ENCODE measurements around the gene SLC27A5. TPM values are rescaled to one million over a fixed set of nuclear protein-coding genes. Genes with fewer than 3 reads are reported as not detected.
"Not testable (repeated sequence)": the region's sequence is repeated elsewhere in the genome, so short reads cannot be mapped to it uniquely, and the experiment has no call there.

SLC27A5 gene
- total and polyA plus RNA-seq, 2 experiments from 2014 or later = 3.6 to 5.1 TPM

- H3K27me3 ChIP-seq (replicated peaks; ENCODE audit: insufficient read depth) = no peaks in the 10 kb centered on the region
- H3K36me3 ChIP-seq (ENCODE audit: low read depth) = peaks cover 29% of the 10 kb centered on the region
- peak; percentile 47 for DNase-seq
- 3 to 8% methylated on average over 16 to 21 of the region's 21 CpGs for WGBS, 2 experiments (ENCODE audit: low coverage in 1 of 2, low lambda C conversion rate in 2 of 2, missing lambda C conversion rate in 2 of 2)
- peaks cover 14% of the 10 kb centered on the region; the same call in 1 of the 2 replicates for H4K20me1 ChIP-seq (ENCODE audit: insufficient read depth)
- no peak overlapping the region for H2AFZ ChIP-seq
- peaks cover 58% of the 10 kb centered on the region for H3K79me2 ChIP-seq (ENCODE audit: insufficient read depth)
- no peak for TF ChIP-seq EZH2phosphoT487 (IDR thresholded peaks at IDR 0.05; ENCODE audit: insufficient read depth, low read depth)
- TF ChIP-seq EZH2 (IDR thresholded peaks at IDR 0.05; ENCODE audit: insufficient read depth, poor library complexity, severe bottlenecking) = no peak
- peak overlapping the region; percentile 96 for H3K9ac ChIP-seq
- in situ Hi-C loops (cut with MboI) = no loop called here
- peak overlapping the region; percentile 98 for H3K4me3 ChIP-seq
- no peaks in the 10 kb centered on the region for H3K9me3 ChIP-seq (ENCODE audit: low read depth)
- H3K27ac ChIP-seq = peak overlapping the region; percentile 89
- peak overlapping the region; percentile 96 for H3K4me2 ChIP-seq (ENCODE audit: unreplicated experiment)
- no peaks in the 10 kb centered on the region for H3K9me2 ChIP-seq (ENCODE audit: insufficient read depth)
- H3K4me1 ChIP-seq (ENCODE audit: insufficient read depth) = peaks cover 10% of the 10 kb centered on the region; the same call in 1 of the 2 replicates
- no peaks in the 10 kb centered on the region for H3F3A ChIP-seq (ENCODE audit: insufficient read depth)
Measured at GRCh38 chr19:58545286-58546018, 33.7 kb upstream of the SLC27A5 start.

GRCh38 chr19:58544591-58545285, 32.9 kb upstream of the SLC27A5 start:
- Histone ChIP-seq H3K79me2 (ENCODE audit: insufficient read depth) (peaks cover 51% of the 10 kb centered on the region), H4K20me1 (ENCODE audit: insufficient read depth) (peaks cover 14% of the 10 kb centered on the region; the same call in 1 of the 2 replicates), H3K9me3 (ENCODE audit: low read depth) (no peaks in the 10 kb centered on the region), H3K4me2 (ENCODE audit: unreplicated experiment) (peak overlapping the region; percentile 96), H3K36me3 (ENCODE audit: low read depth) (peaks cover 22% of the 10 kb centered on the region), H3K27me3 (replicated peaks; ENCODE audit: insufficient read depth) (no peaks in the 10 kb centered on the region; the same call in 1 of the 2 replicates), H3K9me2 (ENCODE audit: insufficient read depth) (no peaks in the 10 kb centered on the region), H3K4me3 (peak overlapping the region; percentile 98), H3F3A (ENCODE audit: insufficient read depth) (no peaks in the 10 kb centered on the region), H3K27ac (peak overlapping the region; percentile 89), H3K4me1 (ENCODE audit: insufficient read depth) (peaks cover 10% of the 10 kb centered on the region; the same call in 1 of the 2 replicates), H3K9ac (peak overlapping the region; percentile 96), H2AFZ (peak overlapping the region; percentile 39; the same call in 1 of the 2 replicates)
- in situ Hi-C loops (cut with MboI) = no loop called here
- TF ChIP-seq EZH2phosphoT487 (IDR thresholded peaks at IDR 0.05; ENCODE audit: insufficient read depth, low read depth) (no peak), EZH2 (IDR thresholded peaks at IDR 0.05; ENCODE audit: insufficient read depth, poor library complexity, severe bottlenecking) (no peak)
- WGBS, 2 experiments (ENCODE audit: low coverage in 1 of 2, low lambda C conversion rate in 2 of 2, missing lambda C conversion rate in 2 of 2) = 0 to 1% methylated on average over 34 to 69 of the region's 92 CpGs
- DNase-seq = peak; percentile 83

GRCh38 chr19:58543826-58544590, 32.2 kb upstream of the SLC27A5 start, which contains the start of gene TRIM28:
Gene TRIM28 (plus strand): TSS chr19:58544064. CDS start chr19:58544758, 694 bp downstream.
- WGBS, 2 experiments (ENCODE audit: low coverage in 1 of 2, low lambda C conversion rate in 2 of 2, missing lambda C conversion rate in 2 of 2) = 1% methylated on average over 52 to 56 of the region's 73 CpGs
- in situ Hi-C loops (cut with MboI) = no loop called here
- no peaks in the 10 kb centered on the region; the same call in 1 of the 2 replicates for H3K27me3 ChIP-seq (replicated peaks; ENCODE audit: insufficient read depth)
- H3K4me2 ChIP-seq (ENCODE audit: unreplicated experiment) = peak within 1 kb of the TSS; percentile 96
- H3K79me2 ChIP-seq (ENCODE audit: insufficient read depth) = peaks cover 43% of the 10 kb centered on the region
- peak within 1 kb of the TSS; percentile 71 for H2AFZ ChIP-seq
- no peaks in the 10 kb centered on the region for H3K9me2 ChIP-seq (ENCODE audit: insufficient read depth)
- peaks cover 14% of the 10 kb centered on the region for H3K36me3 ChIP-seq (ENCODE audit: low read depth)
- peaks cover 14% of the 10 kb centered on the region; the same call in 1 of the 2 replicates for H4K20me1 ChIP-seq (ENCODE audit: insufficient read depth)
- peak within 1 kb of the TSS; percentile 96 for H3K9ac ChIP-seq
- peak; percentile 99 for DNase-seq
- TF ChIP-seq EZH2phosphoT487 (IDR thresholded peaks at IDR 0.05; ENCODE audit: insufficient read depth, low read depth) (no peak), EZH2 (IDR thresholded peaks at IDR 0.05; ENCODE audit: insufficient read depth, poor library complexity, severe bottlenecking) (no peak)
- H3K4me3 ChIP-seq = peak within 1 kb of the TSS; percentile 98
- H3K27ac ChIP-seq = peak within 1 kb of the TSS; percentile 89
- peaks cover 10% of the 10 kb centered on the region; the same call in 1 of the 2 replicates for H3K4me1 ChIP-seq (ENCODE audit: insufficient read depth)
- no peaks in the 10 kb centered on the region for H3F3A ChIP-seq (ENCODE audit: insufficient read depth)
- no peaks in the 10 kb centered on the region for H3K9me3 ChIP-seq (ENCODE audit: low read depth)

GRCh38 chr19:58542641-58543372, 31.0 kb upstream of the SLC27A5 start:
- Histone ChIP-seq H3K4me2 (ENCODE audit: unreplicated experiment) (peak overlapping the region; percentile 68), H3K4me3 (peak overlapping the region; percentile 98; the same call in 1 of the 2 replicates), H3K27me3 (replicated peaks; ENCODE audit: insufficient read depth) (peaks cover 11% of the 10 kb centered on the region), H3K79me2 (ENCODE audit: insufficient read depth) (peaks cover 31% of the 10 kb centered on the region), H3K9ac (peak overlapping the region; percentile 96), H3K27ac (peak overlapping the region; percentile 89), H4K20me1 (ENCODE audit: insufficient read depth) (peaks cover 14% of the 10 kb centered on the region; the same call in 1 of the 2 replicates), H2AFZ (peak overlapping the region; percentile 71)
- H3K36me3 ChIP-seq (ENCODE audit: low read depth); in situ Hi-C loops (cut with MboI); H3K4me1 ChIP-seq (ENCODE audit: insufficient read depth); DNase-seq; H3K9me3 ChIP-seq (ENCODE audit: low read depth); H3F3A ChIP-seq (ENCODE audit: insufficient read depth); H3K9me2 ChIP-seq (ENCODE audit: insufficient read depth): not testable (repeated sequence)
- WGBS, 2 experiments (ENCODE audit: low coverage in 1 of 2, low lambda C conversion rate in 2 of 2, missing lambda C conversion rate in 2 of 2) = 78 to 80% methylated on average over 15 to 18 of the region's 18 CpGs

GRCh38 chr19:58539169-58539559, 27.4 kb upstream of the SLC27A5 start:
- H3K4me3 ChIP-seq; H3K9ac ChIP-seq; H3K4me2 ChIP-seq (ENCODE audit: unreplicated experiment); H3K9me3 ChIP-seq (ENCODE audit: low read depth); H3K36me3 ChIP-seq (ENCODE audit: low read depth); H3K27ac ChIP-seq; H2AFZ ChIP-seq; H4K20me1 ChIP-seq (ENCODE audit: insufficient read depth); H3F3A ChIP-seq (ENCODE audit: insufficient read depth); H3K4me1 ChIP-seq (ENCODE audit: insufficient read depth); DNase-seq; H3K79me2 ChIP-seq (ENCODE audit: insufficient read depth); in situ Hi-C loops (cut with MboI); H3K9me2 ChIP-seq (ENCODE audit: insufficient read depth): not testable (repeated sequence)
- peaks cover 22% of the 10 kb centered on the region for H3K27me3 ChIP-seq (replicated peaks; ENCODE audit: insufficient read depth)

Measured in GM23248 (cell line).